WTC11 (cell line): ENCODE data around the gene RAPGEF5. TPM values are rescaled to one million over a fixed set of nuclear protein-coding genes. Genes with fewer than 3 reads are reported as not detected.

Experiments
- ATAC-seq: fragments of 200-7000 bp; cut with Tn5 transposase; 2 replicates; pipeline ENCODE4 v1.10.0; 2021; ENCODE audit warnings: mild to moderate bottlenecking, moderate library complexity
- CTCF ChIA-PET: fragments of 300-600 bp; sonication (Branson Sonifier 250); formaldehyde crosslinking; loops from one replicate; lab custom pipeline; 2021; ENCODE audit warnings: antibody characterized with exemption; lab: Charles Lee
- POLR2A ChIA-PET: fragments of 350-600 bp; sonication (Branson Sonifier 250); formaldehyde crosslinking; loops from one replicate; lab custom pipeline; 2021; ENCODE audit warnings: antibody characterized with exemption; lab: Charles Lee
- DNase-seq: peaks from one replicate; pipeline ENCODE4 v3.0.0; 2021; ENCODE audit warnings: low spot score
- H3K27ac Mint-ChIP-seq: 2 replicates; pipeline ENCODE4 v1.8.0; 2021; ENCODE audit warnings: mixed read lengths
- H3K27me3 Mint-ChIP-seq: 2 replicates; pipeline ENCODE4 v1.8.0; 2021; ENCODE audit warnings: low read depth, mild to moderate bottlenecking, moderate library complexity, mixed read lengths
- H3K36me3 Mint-ChIP-seq: 2 replicates; pipeline ENCODE4 v1.8.0; 2021; ENCODE audit warnings: mixed read lengths
- H3K4me1 Mint-ChIP-seq: 2 replicates; pipeline ENCODE4 v1.8.0; 2022; ENCODE audit warnings: mixed read lengths
- H3K4me3 Mint-ChIP-seq: 2 replicates; pipeline ENCODE4 v1.8.0; 2021; ENCODE audit warnings: mild to moderate bottlenecking, moderate library complexity, mixed read lengths
- H3K9me3 Mint-ChIP-seq: 2 replicates; pipeline ENCODE4 v1.8.0; 2021; ENCODE audit warnings: mixed read lengths
- ARID4B ChIP-seq: sonication (generic); formaldehyde crosslinking; IDR thresholded peaks from 2 replicates; pipeline ENCODE4 v1.8.0; 2023; ENCODE audit warnings: missing genetic modification reagents, mild to moderate bottlenecking, borderline replicate concordance
- CTCF ChIP-seq: fragments of 200-600 bp; IDR thresholded peaks from 2 replicates; pipeline ENCODE4 v1.8.0; 2022; ENCODE audit warnings: antibody characterized with exemption
- ESRRA ChIP-seq: sonication (generic); formaldehyde crosslinking; IDR thresholded peaks from 2 replicates; pipeline ENCODE4 v1.8.1; 2022; ENCODE audit warnings: mild to moderate bottlenecking, missing genetic modification reagents, borderline replicate concordance
- KAT7 ChIP-seq: sonication (generic); formaldehyde crosslinking; IDR thresholded peaks from 2 replicates; pipeline ENCODE4 v1.8.1; 2023; ENCODE audit warnings: missing genetic modification reagents, mild to moderate bottlenecking, borderline replicate concordance
- MLX ChIP-seq: sonication (generic); formaldehyde crosslinking; IDR thresholded peaks from 2 replicates; pipeline ENCODE4 v1.8.1; 2023; ENCODE audit warnings: mild to moderate bottlenecking, missing genetic modification reagents, moderate library complexity
- NR1H2 ChIP-seq: sonication (generic); formaldehyde crosslinking; IDR thresholded peaks from 2 replicates; pipeline ENCODE4 v1.9.0; 2021; ENCODE audit warnings: mild to moderate bottlenecking, moderate library complexity, missing genetic modification reagents
- NR3C1 ChIP-seq: sonication (generic); formaldehyde crosslinking; conservative IDR thresholded peaks from 2 replicates; pipeline ENCODE4 v1.8.1; 2023; ENCODE audit warnings: low read depth, mild to moderate bottlenecking, missing genetic modification reagents
- PREB ChIP-seq: sonication (generic); formaldehyde crosslinking; IDR thresholded peaks from 2 replicates; pipeline ENCODE4 v1.8.1; 2022; ENCODE audit warnings: mild to moderate bottlenecking, missing genetic modification reagents, moderate library complexity, borderline replicate concordance
- TEAD1 ChIP-seq: sonication (generic); formaldehyde crosslinking; IDR thresholded peaks from 2 replicates; pipeline ENCODE4 v1.8.0; 2022; ENCODE audit warnings: mild to moderate bottlenecking, missing genetic modification reagents
- ZNF232 ChIP-seq: sonication (generic); formaldehyde crosslinking; IDR thresholded peaks from 2 replicates; pipeline ENCODE4 v1.8.0; 2022; ENCODE audit warnings: mild to moderate bottlenecking, missing genetic modification reagents
- ZNF416 ChIP-seq: fragments of 250-450 bp; sonication (Bioruptor Pico); IDR thresholded peaks from 2 replicates; pipeline ENCODE4 v1.9.0; 2021; ENCODE audit warnings: mild to moderate bottlenecking, inconsistent platforms
- ZNF423 ChIP-seq: fragments of 250-450 bp; sonication (Bioruptor Pico); IDR thresholded peaks from 2 replicates; pipeline ENCODE4 v2.1.2; 2022; ENCODE audit warnings: mild to moderate bottlenecking, moderate library complexity
- ZNF512 ChIP-seq: sonication (generic); formaldehyde crosslinking; IDR thresholded peaks from 2 replicates; pipeline ENCODE4 v1.8.1; 2022; ENCODE audit warnings: missing genetic modification reagents, borderline replicate concordance
- ZNF671 ChIP-seq: fragments of 250-450 bp; sonication (Bioruptor Pico); IDR thresholded peaks from 2 replicates; pipeline ENCODE4 v1.8.0; 2021; ENCODE audit warnings: mild to moderate bottlenecking
- total RNA-seq: library from RNA; stranded (reverse); gene quantifications from 3 replicates; pipeline ENCODE4 v1.2.3, GENCODE V29; 2021
- TF ChIP-seq, protein P1 (sequence below): sonication (generic); formaldehyde crosslinking; IDR thresholded peaks from 2 replicates; pipeline ENCODE4 v1.8.0; 2022; ENCODE audit warnings: mild to moderate bottlenecking, missing genetic modification reagents
- TF ChIP-seq, protein P2 (sequence below): fragments of 250-450 bp; sonication (Bioruptor Pico); IDR thresholded peaks from 2 replicates; pipeline ENCODE4 v2.1.2; 2022; ENCODE audit warnings: mild to moderate bottlenecking, moderate library complexity
- TF ChIP-seq, protein P3 (sequence below): sonication (generic); formaldehyde crosslinking; IDR thresholded peaks from 2 replicates; pipeline ENCODE4 v1.8.0; 2022; ENCODE audit warnings: missing genetic modification reagents
- TF ChIP-seq, protein P4 (sequence below): fragments of 250-450 bp; sonication (Bioruptor Pico); IDR thresholded peaks from 2 replicates; pipeline ENCODE4 v1.9.0; 2021; ENCODE audit warnings: moderate library complexity, mild to moderate bottlenecking, inconsistent platforms, borderline replicate concordance

The RAPGEF5 gene
- total RNA-seq, 1 experiment from 2014 or later = 12.3 TPM

- CTCF ChIA-PET = interaction anchor here (0.9 to 1.7 kb wide), 6 partner anchors 22 to 368 kb away, joined by 3 to 8 read pairs (median 4); no protein-coding TSS in a partner anchor
- Mint-ChIP-seq H3K4me1 (peaks cover 3% of the 10 kb centered on the region; the same call in 1 of the 2 replicates), H3K9me3 (no peaks in the 10 kb centered on the region), H3K27ac (no peak overlapping the region), H3K27me3 (no peaks in the 10 kb centered on the region), H3K4me3 (no peak overlapping the region), H3K36me3 (no peaks in the 10 kb centered on the region)
- ATAC-seq (no peak), DNase-seq (no peak)
- POLR2A ChIA-PET = no interaction called here
- TF ChIP-seq CTCF (no peak), ARID4B (no peak), ZNF423 (CRISPR knock-in tag) (no peak), PREB (CRISPR knock-in tag) (no peak), MLX (CRISPR knock-in tag) (no peak), ESRRA (no peak), ZNF232 (CRISPR knock-in tag) (no peak), NR1H2 (CRISPR knock-in tag) (no peak), KAT7 (no peak), TEAD1 (CRISPR knock-in tag) (no peak)
- TF ChIP-seq, protein P1, sequence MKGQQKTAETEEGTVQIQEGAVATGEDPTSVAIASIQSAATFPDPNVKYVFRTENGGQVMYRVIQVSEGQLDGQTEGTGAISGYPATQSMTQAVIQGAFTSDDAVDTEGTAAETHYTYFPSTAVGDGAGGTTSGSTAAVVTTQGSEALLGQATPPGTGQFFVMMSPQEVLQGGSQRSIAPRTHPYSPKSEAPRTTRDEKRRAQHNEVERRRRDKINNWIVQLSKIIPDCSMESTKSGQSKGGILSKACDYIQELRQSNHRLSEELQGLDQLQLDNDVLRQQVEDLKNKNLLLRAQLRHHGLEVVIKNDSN (CRISPR knock-in tag) = no peak
- TF ChIP-seq, protein P2, sequence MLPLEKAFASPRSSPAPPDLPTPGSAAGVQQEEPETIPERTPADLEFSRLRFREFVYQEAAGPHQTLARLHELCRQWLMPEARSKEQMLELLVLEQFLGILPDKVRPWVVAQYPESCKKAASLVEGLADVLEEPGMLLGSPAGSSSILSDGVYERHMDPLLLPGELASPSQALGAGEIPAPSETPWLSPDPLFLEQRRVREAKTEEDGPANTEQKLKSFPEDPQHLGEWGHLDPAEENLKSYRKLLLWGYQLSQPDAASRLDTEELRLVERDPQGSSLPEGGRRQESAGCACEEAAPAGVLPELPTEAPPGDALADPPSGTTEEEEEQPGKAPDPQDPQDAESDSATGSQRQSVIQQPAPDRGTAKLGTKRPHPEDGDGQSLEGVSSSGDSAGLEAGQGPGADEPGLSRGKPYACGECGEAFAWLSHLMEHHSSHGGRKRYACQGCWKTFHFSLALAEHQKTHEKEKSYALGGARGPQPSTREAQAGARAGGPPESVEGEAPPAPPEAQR (CRISPR knock-in tag) = no peak
Observed at GRCh38 chr7:22113041-22113440, 243.9 kb downstream of the RAPGEF5 start.

GRCh38 chr7:22111661-22112060 is 245.3 kb downstream of the RAPGEF5 start:
- ChIA-PET CTCF (interaction anchor here (1.0 to 2.8 kb wide), 7 partner anchors 15 to 389 kb away, joined by 3 to 20 read pairs (median 12); partner anchors contain the start of gene STEAP1B), POLR2A (no interaction called here)
- ATAC-seq (no peak), DNase-seq (no peak)
- H3K9me3 Mint-ChIP-seq = no peaks in the 10 kb centered on the region
- peaks cover 3% of the 10 kb centered on the region; the same call in 1 of the 2 replicates for H3K4me1 Mint-ChIP-seq
- no peak overlapping the region for H3K4me3 Mint-ChIP-seq
- no peaks in the 10 kb centered on the region for H3K36me3 Mint-ChIP-seq
- no peak overlapping the region for H3K27ac Mint-ChIP-seq
- no peaks in the 10 kb centered on the region for H3K27me3 Mint-ChIP-seq
- no peak for TF ChIP-seq ZNF512
- TF ChIP-seq NR3C1 = no peak
- TF ChIP-seq, protein P3, sequence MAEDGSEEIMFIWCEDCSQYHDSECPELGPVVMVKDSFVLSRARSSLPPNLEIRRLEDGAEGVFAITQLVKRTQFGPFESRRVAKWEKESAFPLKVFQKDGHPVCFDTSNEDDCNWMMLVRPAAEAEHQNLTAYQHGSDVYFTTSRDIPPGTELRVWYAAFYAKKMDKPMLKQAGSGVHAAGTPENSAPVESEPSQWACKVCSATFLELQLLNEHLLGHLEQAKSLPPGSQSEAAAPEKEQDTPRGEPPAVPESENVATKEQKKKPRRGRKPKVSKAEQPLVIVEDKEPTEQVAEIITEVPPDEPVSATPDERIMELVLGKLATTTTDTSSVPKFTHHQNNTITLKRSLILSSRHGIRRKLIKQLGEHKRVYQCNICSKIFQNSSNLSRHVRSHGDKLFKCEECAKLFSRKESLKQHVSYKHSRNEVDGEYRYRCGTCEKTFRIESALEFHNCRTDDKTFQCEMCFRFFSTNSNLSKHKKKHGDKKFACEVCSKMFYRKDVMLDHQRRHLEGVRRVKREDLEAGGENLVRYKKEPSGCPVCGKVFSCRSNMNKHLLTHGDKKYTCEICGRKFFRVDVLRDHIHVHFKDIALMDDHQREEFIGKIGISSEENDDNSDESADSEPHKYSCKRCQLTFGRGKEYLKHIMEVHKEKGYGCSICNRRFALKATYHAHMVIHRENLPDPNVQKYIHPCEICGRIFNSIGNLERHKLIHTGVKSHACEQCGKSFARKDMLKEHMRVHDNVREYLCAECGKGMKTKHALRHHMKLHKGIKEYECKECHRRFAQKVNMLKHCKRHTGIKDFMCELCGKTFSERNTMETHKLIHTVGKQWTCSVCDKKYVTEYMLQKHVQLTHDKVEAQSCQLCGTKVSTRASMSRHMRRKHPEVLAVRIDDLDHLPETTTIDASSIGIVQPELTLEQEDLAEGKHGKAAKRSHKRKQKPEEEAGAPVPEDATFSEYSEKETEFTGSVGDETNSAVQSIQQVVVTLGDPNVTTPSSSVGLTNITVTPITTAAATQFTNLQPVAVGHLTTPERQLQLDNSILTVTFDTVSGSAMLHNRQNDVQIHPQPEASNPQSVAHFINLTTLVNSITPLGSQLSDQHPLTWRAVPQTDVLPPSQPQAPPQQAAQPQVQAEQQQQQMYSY (CRISPR knock-in tag) = no peak
- TF ChIP-seq, protein P4, sequence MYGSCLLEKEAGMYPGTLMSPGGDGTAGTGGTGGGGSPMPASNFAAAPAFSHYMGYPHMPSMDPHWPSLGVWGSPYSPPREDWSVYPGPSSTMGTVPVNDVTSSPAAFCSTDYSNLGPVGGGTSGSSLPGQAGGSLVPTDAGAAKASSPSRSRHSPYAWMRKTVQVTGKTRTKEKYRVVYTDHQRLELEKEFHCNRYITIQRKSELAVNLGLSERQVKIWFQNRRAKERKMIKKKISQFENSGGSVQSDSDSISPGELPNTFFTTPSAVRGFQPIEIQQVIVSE (CRISPR knock-in tag) = no peak
- no peak for TF ChIP-seq ESRRA
- no peak for TF ChIP-seq ZNF416 (CRISPR knock-in tag)
- no peak for TF ChIP-seq ZNF671 (CRISPR knock-in tag)
